ENCODE measurements around the gene SLIT3.

The SLIT3 gene

GRCh38 chr5:168877132-168877892 is 423.6 kb downstream of the SLIT3 start:
- no peak for DNase-seq

GRCh38 chr5:168876419-168876818 is 424.5 kb downstream of the SLIT3 start:
- no peak for DNase-seq

GRCh38 chr5:168875832-168876231 is 425.1 kb downstream of the SLIT3 start:
- no peak for DNase-seq

- no peak for DNase-seq
Observed at GRCh38 chr5:168874713-168875380, 426.1 kb downstream of the SLIT3 start.

- DNase-seq: no peak
Observed at GRCh38 chr5:168872246-168872645, 428.7 kb downstream of the SLIT3 start.

GRCh38 chr5:168870910-168871309 is 430.0 kb downstream of the SLIT3 start:
- no peak for DNase-seq

GRCh38 chr5:168869615-168870227 is 431.2 kb downstream of the SLIT3 start:
- DNase-seq: no peak

- DNase-seq: no peak
Observed at GRCh38 chr5:168867241-168867640, 433.7 kb downstream of the SLIT3 start.

- DNase-seq: no peak
Observed at GRCh38 chr5:168865968-168866367, 435.0 kb downstream of the SLIT3 start.

GRCh38 chr5:168863021-168863420 is 437.9 kb downstream of the SLIT3 start:
- DNase-seq: no peak

GRCh38 chr5:168860503-168860902 is 440.4 kb downstream of the SLIT3 start:
- DNase-seq: no peak

- DNase-seq: no peak
Observed at GRCh38 chr5:168860081-168860480, 440.9 kb downstream of the SLIT3 start.

GRCh38 chr5:168859471-168859870 is 441.5 kb downstream of the SLIT3 start:
- DNase-seq: no peak

- DNase-seq: no peak
Observed at GRCh38 chr5:168858994-168859393, 441.9 kb downstream of the SLIT3 start.

- no peak for DNase-seq
Observed at GRCh38 chr5:168858371-168858770, 442.6 kb downstream of the SLIT3 start.

GRCh38 chr5:168853972-168854371 is 447.0 kb downstream of the SLIT3 start:
- no peak for DNase-seq

- no peak for DNase-seq
Observed at GRCh38 chr5:168852329-168852728, 448.6 kb downstream of the SLIT3 start.

GRCh38 chr5:168851902-168852321 is 449.0 kb downstream of the SLIT3 start:
- DNase-seq: no peak

GRCh38 chr5:168850683-168851082 is 450.3 kb downstream of the SLIT3 start:
- no peak for DNase-seq

GRCh38 chr5:168848569-168848968 is 452.4 kb downstream of the SLIT3 start:
- DNase-seq: no peak

GRCh38 chr5:168847511-168848073 is 453.3 kb downstream of the SLIT3 start:
- DNase-seq: no peak

GRCh38 chr5:168844922-168845296 is 456.0 kb downstream of the SLIT3 start:
- no peak for DNase-seq

GRCh38 chr5:168844016-168844921 is 456.7 kb downstream of the SLIT3 start:
- DNase-seq: no peak

All from activated CD4-positive, alpha-beta T cell treated with anti-CD3 and anti-CD28 coated beads for 4 hours (primary cell).